ENCODE data around the gene SETBP1. TPM values are rescaled to one million over a fixed set of nuclear protein-coding genes. Genes with fewer than 3 reads are reported as not detected.

The SETBP1 gene
- total and polyA plus RNA-seq, 9 of the 15 experiments (the other 6 are each of a cell fraction or from before 2014, with no cell fraction given): under 0.01 to 0.13 (median 0.04) TPM

DNA sequence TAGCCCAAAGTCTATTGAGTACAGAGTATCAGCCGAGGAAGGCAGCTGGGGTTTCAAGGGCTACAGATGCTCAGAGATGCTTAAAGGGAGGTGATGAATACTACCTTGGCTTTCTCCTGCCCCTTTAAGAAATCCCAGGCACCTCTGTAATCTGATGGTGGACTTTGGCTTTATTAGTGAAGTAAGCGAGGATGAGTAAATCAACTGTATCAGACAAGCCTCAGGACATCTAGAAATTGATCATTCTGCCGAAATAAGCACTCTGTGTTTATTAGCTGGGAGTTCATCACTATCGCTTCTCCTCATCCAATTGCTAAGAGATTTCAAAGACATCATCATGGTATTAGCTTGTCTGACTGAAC lies 344.4 kb downstream of the SETBP1 start:
- FAIRE-seq (no peak), ATAC-seq (no peak), DNase-seq (ENCODE audit: extremely low read depth in 1 of 4, low spot score in 3 of 4) (no peak)
- Histone ChIP-seq H3K9me1 (ENCODE audit: control insufficient read depth, insufficient read depth, low read length) (no peaks in the 10 kb centered on the region), H3K4me3 (no peak overlapping the region), H3K79me2 (ENCODE audit: control insufficient read depth, insufficient read depth, low read length) (no peaks in the 10 kb centered on the region), H3K27ac (ENCODE audit: extremely low read depth, low read depth, low read length) (no peak overlapping the region), H3K4me2 (ENCODE audit: insufficient read depth, low read length) (no peak overlapping the region), H3K9me3 (replicated peaks; ENCODE audit: control insufficient read depth, insufficient read depth, low read depth, low read length) (no peaks in the 10 kb centered on the region), H3K27me3 (ENCODE audit: control insufficient read depth in 2 of 2, insufficient read depth in 2 of 2, low read length in 2 of 2) (no peaks in the 10 kb centered on the region; a peak in 1 of 5 replicates), H4K20me1 (replicated peaks; ENCODE audit: control insufficient read depth, insufficient read depth, low read length) (no peaks in the 10 kb centered on the region), H3K9ac (ENCODE audit: insufficient read depth in 1 of 2, low read depth in 2 of 2, low read length in 2 of 2) (no peak overlapping the region), H3K36me3 (ENCODE audit: control insufficient read depth, insufficient read depth, low read length) (no peaks in the 10 kb centered on the region), H2AFZ (ENCODE audit: low read depth, low read length) (no peak overlapping the region), H3K4me1 (replicated peaks in 1 of 2; ENCODE audit: control insufficient read depth in 2 of 2, insufficient read depth in 2 of 2, low read length in 2 of 2) (no peaks in the 10 kb centered on the region)
- CTCF ChIA-PET (ENCODE audit: low intra/inter-chr PET ratio): no interaction called here
- in situ Hi-C loops (cut with MboI): no loop called here
- BruUV-seq (replicated peaks): no TSS peak
- TF ChIP-seq MXI1 (IDR thresholded peaks at IDR 0.05; ENCODE audit: low read depth, low read length) (no peak), PURB (CRISPR knock-in tag; IDR thresholded peaks at IDR 0.05; ENCODE audit: low read depth) (no peak), ZFP30 (CRISPR knock-in tag; IDR thresholded peaks at IDR 0.05; ENCODE audit: borderline replicate concordance) (no peak), NR2C1 (IDR thresholded peaks at IDR 0.05) (no peak), NR2C1 (tag; IDR thresholded peaks at IDR 0.05) (no peak)
- TF ChIP-seq, protein P1, sequence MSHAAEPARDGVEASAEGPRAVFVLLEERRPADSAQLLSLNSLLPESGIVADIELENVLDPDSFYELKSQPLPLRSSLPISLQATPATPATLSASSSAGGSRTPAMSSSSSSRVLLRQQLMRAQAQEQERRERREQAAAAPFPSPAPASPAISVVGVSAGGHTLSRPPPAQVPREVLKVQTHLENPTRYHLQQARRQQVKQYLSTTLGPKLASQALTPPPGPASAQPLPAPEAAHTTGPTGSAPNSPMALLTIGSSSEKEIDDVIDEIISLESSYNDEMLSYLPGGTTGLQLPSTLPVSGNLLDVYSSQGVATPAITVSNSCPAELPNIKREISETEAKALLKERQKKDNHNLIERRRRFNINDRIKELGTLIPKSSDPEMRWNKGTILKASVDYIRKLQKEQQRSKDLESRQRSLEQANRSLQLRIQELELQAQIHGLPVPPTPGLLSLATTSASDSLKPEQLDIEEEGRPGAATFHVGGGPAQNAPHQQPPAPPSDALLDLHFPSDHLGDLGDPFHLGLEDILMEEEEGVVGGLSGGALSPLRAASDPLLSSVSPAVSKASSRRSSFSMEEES (CRISPR knock-in tag; IDR thresholded peaks at IDR 0.05): no peak
- POLR2A ChIA-PET: no interaction called here
- intact Hi-C loops (cut with micrococcal nuclease): no loop called here
- WGBS (ENCODE audit: insufficient coverage, low coverage, missing lambda C conversion rate): 3% methylated on average over 4 of the region's 4 CpGs
